SK-N-SH treated with all-trans-retinoic acid at 6 μM for 48 hours (cell line): ENCODE measurements around the gene ATP11A.

Experiments
- ATAC-seq: fragments of 200-7000 bp; cut with Tn5 transposase; 3 replicates; pipeline ENCODE4 v1.9.1; 2020; ENCODE audit warnings: mild to moderate bottlenecking, moderate library complexity
- ARNTL ChIP-seq: fragments of 450-650 bp; formaldehyde crosslinking; IDR thresholded peaks from 2 replicates; pipeline ENCODE4 v1.5.0; 2020; ENCODE audit warnings: low read depth, mild to moderate bottlenecking, moderate library complexity, borderline replicate concordance
- BACH2 ChIP-seq: fragments of 250-450 bp; sonication (Bioruptor Pico); IDR thresholded peaks from 2 replicates; pipeline ENCODE4 v1.9.0; 2021; ENCODE audit warnings: mild to moderate bottlenecking, borderline replicate concordance
- CSDC2 ChIP-seq: fragments of 250-450 bp; sonication (Bioruptor Pico); IDR thresholded peaks from 2 replicates; pipeline ENCODE4 v1.5.0; 2020; ENCODE audit warnings: mild to moderate bottlenecking, moderate library complexity
- CSRNP3 ChIP-seq: fragments of 250-450 bp; sonication (Bioruptor Pico); IDR thresholded peaks from 2 replicates; pipeline ENCODE4 v1.5.1; 2021; ENCODE audit warnings: mild to moderate bottlenecking, moderate library complexity
- ESRRG ChIP-seq: fragments of 250-450 bp; sonication (Bioruptor Pico); IDR thresholded peaks from 2 replicates; pipeline ENCODE4 v1.6.1; 2021; ENCODE audit warnings: mild to moderate bottlenecking
- GLIS3 ChIP-seq: fragments of 250-450 bp; sonication (Bioruptor Pico); IDR thresholded peaks from 2 replicates; pipeline ENCODE4 v1.5.0; 2020; ENCODE audit warnings: mild to moderate bottlenecking, moderate library complexity
- ISL1 ChIP-seq: fragments of 250-450 bp; sonication (Bioruptor Pico); IDR thresholded peaks from 2 replicates; pipeline ENCODE4 v2.1.2; 2022; ENCODE audit warnings: mild to moderate bottlenecking, moderate library complexity
- OSR1 ChIP-seq: fragments of 250-450 bp; sonication (Bioruptor Pico); IDR thresholded peaks from 2 replicates; pipeline ENCODE4 v1.8.0; 2022; ENCODE audit warnings: moderate library complexity, mild to moderate bottlenecking, inconsistent platforms
- PPARA ChIP-seq: fragments of 250-450 bp; sonication (Bioruptor Pico); IDR thresholded peaks from 2 replicates; pipeline ENCODE4 v1.5.0; 2020; ENCODE audit warnings: mild to moderate bottlenecking, borderline replicate concordance
- RARB ChIP-seq: fragments of 250-450 bp; sonication (Bioruptor Pico); IDR thresholded peaks from 2 replicates; pipeline ENCODE4 v1.8.0; 2021; ENCODE audit warnings: mild to moderate bottlenecking, moderate library complexity
- SNAI2 ChIP-seq: fragments of 250-450 bp; sonication (Bioruptor Pico); IDR thresholded peaks from 2 replicates; pipeline ENCODE4 v1.5.0; 2020; ENCODE audit warnings: mild to moderate bottlenecking, moderate library complexity
- TCF4 ChIP-seq: fragments of 250-450 bp; sonication (Bioruptor Pico); IDR thresholded peaks from 2 replicates; pipeline ENCODE4 v1.8.0; 2021; ENCODE audit warnings: mild to moderate bottlenecking, moderate library complexity, borderline replicate concordance
- TOX ChIP-seq: fragments of 250-450 bp; sonication (Bioruptor Pico); IDR thresholded peaks from 2 replicates; pipeline ENCODE4 v1.8.0; 2021; ENCODE audit warnings: mild to moderate bottlenecking, moderate library complexity, borderline replicate concordance
- TSHZ2 ChIP-seq: fragments of 250-450 bp; sonication (Bioruptor Pico); IDR thresholded peaks from 2 replicates; pipeline ENCODE4 v1.5.0; 2020; ENCODE audit warnings: mild to moderate bottlenecking, moderate library complexity
- ZC3H10 ChIP-seq: fragments of 250-450 bp; sonication (Bioruptor Pico); IDR thresholded peaks from 2 replicates; pipeline ENCODE4 v1.5.1; 2021; ENCODE audit warnings: mild to moderate bottlenecking, moderate library complexity
- ZNF565 ChIP-seq: fragments of 450-650 bp; formaldehyde crosslinking; conservative IDR thresholded peaks from 2 replicates; pipeline ENCODE4 v1.5.0; 2020; ENCODE audit warnings: low read depth, mild to moderate bottlenecking, moderate library complexity
- ZNF70 ChIP-seq: fragments of 450-650 bp; formaldehyde crosslinking; IDR thresholded peaks from 2 replicates; pipeline ENCODE4 v1.5.0; 2020; ENCODE audit warnings: mild to moderate bottlenecking, moderate library complexity
- TF ChIP-seq, protein P1 (sequence below): fragments of 250-450 bp; sonication (Bioruptor Pico); IDR thresholded peaks from 2 replicates; pipeline ENCODE4 v1.8.0; 2021; ENCODE audit warnings: low read depth, mild to moderate bottlenecking, moderate library complexity, borderline replicate concordance
- TF ChIP-seq, protein P2 (sequence below): fragments of 250-450 bp; sonication (Bioruptor Pico); IDR thresholded peaks from 2 replicates; pipeline ENCODE4 v1.5.1; 2020; ENCODE audit warnings: low read depth, mild to moderate bottlenecking, moderate library complexity

Gene ATP11A

GRCh38 chr13:112806739-112807652 lies 117.2 kb downstream of the ATP11A start:
- TF ChIP-seq CSRNP3 (CRISPR knock-in tag) (no peak), ZNF565 (CRISPR knock-in tag) (no peak)
- no peak for ATAC-seq

DNA sequence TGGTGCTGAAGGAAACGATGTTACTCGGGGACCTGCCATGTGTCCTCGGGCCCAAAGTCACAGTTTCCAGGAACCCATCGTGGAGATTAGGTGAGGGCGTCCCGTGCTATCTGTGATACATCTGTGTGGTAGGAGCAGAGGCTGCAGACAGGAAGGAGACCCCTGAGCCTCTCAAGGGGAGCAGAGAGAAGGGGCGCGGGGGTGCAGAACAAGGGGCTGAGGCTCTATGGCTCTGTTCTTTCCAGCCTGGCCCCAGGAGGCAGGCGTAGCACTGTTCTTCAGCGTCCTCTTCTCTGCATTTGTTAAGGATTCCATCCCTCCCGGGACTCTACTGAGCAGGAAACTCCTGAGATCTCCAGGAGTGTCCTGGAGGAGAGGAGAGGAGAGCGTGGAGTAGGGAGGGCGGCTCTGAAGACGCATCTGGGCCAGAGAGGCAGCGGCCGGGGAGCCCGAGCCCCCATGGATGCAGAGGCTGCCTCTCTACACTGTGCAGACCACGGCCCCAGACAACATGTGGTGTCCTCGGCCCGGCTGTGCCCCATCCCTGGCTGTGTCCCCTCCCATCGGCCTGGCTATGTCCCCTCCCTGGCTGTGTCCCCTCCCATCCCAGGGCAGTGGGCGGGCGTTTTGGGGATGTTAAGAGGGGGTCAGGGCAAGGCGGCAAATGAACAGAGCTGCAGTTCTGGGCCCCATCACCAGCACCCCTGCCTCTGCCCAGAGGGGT lies 118.0 kb downstream of the ATP11A start:
- TF ChIP-seq TOX (CRISPR knock-in tag): no peak
- no peak; the same call in 2 of the 3 replicates for ATAC-seq

DNA sequence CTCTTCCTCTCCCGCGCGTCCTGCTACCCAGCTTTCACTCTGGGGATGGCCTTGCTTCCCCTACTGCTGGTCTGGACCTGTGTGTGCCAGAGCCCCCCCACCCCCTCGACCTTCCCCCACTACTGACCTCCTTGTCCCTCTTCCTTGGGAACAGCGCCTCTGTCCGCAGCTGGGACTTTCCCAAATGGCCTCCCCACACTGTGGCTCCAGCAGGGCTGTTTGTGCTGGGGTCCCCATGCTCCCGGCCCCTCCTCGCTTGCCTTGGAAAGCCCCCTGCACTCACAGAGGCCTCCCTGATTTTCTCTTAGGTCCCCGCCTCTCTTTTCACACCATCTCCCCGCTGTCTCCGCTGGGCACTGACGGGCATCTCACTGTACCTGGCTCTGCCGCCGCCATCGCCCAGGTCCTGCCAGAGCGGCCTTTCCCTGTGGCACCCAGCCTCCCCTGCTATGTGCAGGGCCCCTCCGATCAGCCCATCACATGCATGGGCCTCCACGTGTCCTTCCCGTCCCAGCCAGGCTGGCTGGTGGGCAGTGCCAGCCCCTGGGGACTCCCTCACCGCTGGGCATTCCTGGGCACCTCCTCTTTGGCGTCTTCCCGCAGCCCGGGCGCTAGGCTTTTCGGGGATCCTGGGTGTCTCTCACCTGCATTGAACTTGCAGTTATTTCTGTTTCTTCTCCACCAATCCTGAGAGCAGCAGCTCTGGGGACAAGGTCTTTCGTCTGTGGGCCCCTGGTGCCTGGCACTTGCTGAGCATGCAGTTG lies 118.7 kb downstream of the ATP11A start:
- no peak for TF ChIP-seq ARNTL (CRISPR knock-in tag)
- TF ChIP-seq TOX (CRISPR knock-in tag): no peak
- no peak for TF ChIP-seq BACH2 (CRISPR knock-in tag)
- no peak for TF ChIP-seq CSRNP3 (CRISPR knock-in tag)
- no peak for TF ChIP-seq SNAI2 (CRISPR knock-in tag)
- TF ChIP-seq TCF4: no peak
- no peak for TF ChIP-seq ZNF70
- TF ChIP-seq PPARA (CRISPR knock-in tag): no peak
- TF ChIP-seq ISL1 (CRISPR knock-in tag): no peak
- no peak for TF ChIP-seq GLIS3 (CRISPR knock-in tag)
- no peak for TF ChIP-seq OSR1 (CRISPR knock-in tag)
- TF ChIP-seq TSHZ2 (CRISPR knock-in tag): no peak
- TF ChIP-seq, protein P1, sequence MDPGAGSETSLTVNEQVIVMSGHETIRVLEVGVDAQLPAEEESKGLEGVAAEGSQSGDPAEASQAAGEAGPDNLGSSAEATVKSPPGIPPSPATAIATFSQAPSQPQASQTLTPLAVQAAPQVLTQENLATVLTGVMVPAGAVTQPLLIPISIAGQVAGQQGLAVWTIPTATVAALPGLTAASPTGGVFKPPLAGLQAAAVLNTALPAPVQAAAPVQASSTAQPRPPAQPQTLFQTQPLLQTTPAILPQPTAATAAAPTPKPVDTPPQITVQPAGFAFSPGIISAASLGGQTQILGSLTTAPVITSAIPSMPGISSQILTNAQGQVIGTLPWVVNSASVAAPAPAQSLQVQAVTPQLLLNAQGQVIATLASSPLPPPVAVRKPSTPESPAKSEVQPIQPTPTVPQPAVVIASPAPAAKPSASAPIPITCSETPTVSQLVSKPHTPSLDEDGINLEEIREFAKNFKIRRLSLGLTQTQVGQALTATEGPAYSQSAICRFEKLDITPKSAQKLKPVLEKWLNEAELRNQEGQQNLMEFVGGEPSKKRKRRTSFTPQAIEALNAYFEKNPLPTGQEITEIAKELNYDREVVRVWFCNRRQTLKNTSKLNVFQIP (CRISPR knock-in tag): no peak
- TF ChIP-seq ZC3H10 (CRISPR knock-in tag): no peak
- no peak for TF ChIP-seq RARB (CRISPR knock-in tag)
- no peak for TF ChIP-seq ZNF565 (CRISPR knock-in tag)
- TF ChIP-seq ESRRG (CRISPR knock-in tag): no peak
- no peak for TF ChIP-seq CSDC2
- TF ChIP-seq, protein P2, sequence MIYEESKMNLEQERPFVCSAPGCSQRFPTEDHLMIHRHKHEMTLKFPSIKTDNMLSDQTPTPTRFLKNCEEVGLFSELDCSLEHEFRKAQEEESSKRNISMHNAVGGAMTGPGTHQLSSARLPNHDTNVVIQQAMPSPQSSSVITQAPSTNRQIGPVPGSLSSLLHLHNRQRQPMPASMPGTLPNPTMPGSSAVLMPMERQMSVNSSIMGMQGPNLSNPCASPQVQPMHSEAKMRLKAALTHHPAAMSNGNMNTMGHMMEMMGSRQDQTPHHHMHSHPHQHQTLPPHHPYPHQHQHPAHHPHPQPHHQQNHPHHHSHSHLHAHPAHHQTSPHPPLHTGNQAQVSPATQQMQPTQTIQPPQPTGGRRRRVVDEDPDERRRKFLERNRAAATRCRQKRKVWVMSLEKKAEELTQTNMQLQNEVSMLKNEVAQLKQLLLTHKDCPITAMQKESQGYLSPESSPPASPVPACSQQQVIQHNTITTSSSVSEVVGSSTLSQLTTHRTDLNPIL (CRISPR knock-in tag): no peak
- no peak for ATAC-seq
